Activated naive CD4-positive, alpha-beta T cell treated with anti-CD3 and anti-CD28 coated beads, Interleukin-2, amount 50 U/mL, for 72 hours (primary cell): ENCODE results near the gene SPG21. TPM values are rescaled to one million over a fixed set of nuclear protein-coding genes. Genes with fewer than 3 reads are reported as not detected.
"Not testable (repeated sequence)": the region's sequence is repeated elsewhere in the genome, so short reads cannot be mapped to it uniquely, and the experiment has no call there.

Source experiments
- ATAC-seq, 2 donors: fragments of 150-1000 bp; cut with Tn5 transposase; 2 replicates each; pipeline ENCODE4 v1.10.0; 2021; ENCODE audit warnings: mild to moderate bottlenecking in 2 of 2, moderate library complexity in 2 of 2
- DNase-seq, 2 donors: peaks; one replicate each; pipeline ENCODE4 v3.0.0; 2021 to 2022; ENCODE audit warnings: low spot score in 2 of 2
- H3K27ac Mint-ChIP-seq, 2 donors: one replicate each; pipeline ENCODE4 v1.8.0; 2022; ENCODE audit warnings: mild to moderate bottlenecking in 2 of 2, mixed read lengths in 2 of 2
- H3K36me3 Mint-ChIP-seq, 2 donors: one replicate each; pipeline ENCODE4 v1.8.0; 2022; ENCODE audit warnings: mixed read lengths in 2 of 2
- H3K9me3 Mint-ChIP-seq, 2 donors: one replicate each; pipeline ENCODE4 v1.8.0; 2022; ENCODE audit warnings: mixed read lengths in 2 of 2
- total RNA-seq, 2 donors: library from RNA; stranded (reverse); gene quantifications; one replicate each; pipeline ENCODE4 v1.2.3, GENCODE V29; 2022

The SPG21 gene, protein sequence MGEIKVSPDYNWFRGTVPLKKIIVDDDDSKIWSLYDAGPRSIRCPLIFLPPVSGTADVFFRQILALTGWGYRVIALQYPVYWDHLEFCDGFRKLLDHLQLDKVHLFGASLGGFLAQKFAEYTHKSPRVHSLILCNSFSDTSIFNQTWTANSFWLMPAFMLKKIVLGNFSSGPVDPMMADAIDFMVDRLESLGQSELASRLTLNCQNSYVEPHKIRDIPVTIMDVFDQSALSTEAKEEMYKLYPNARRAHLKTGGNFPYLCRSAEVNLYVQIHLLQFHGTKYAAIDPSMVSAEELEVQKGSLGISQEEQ
- total RNA-seq = 10 to 100 TPM; 67.1 to 90.4 TPM

DNA sequence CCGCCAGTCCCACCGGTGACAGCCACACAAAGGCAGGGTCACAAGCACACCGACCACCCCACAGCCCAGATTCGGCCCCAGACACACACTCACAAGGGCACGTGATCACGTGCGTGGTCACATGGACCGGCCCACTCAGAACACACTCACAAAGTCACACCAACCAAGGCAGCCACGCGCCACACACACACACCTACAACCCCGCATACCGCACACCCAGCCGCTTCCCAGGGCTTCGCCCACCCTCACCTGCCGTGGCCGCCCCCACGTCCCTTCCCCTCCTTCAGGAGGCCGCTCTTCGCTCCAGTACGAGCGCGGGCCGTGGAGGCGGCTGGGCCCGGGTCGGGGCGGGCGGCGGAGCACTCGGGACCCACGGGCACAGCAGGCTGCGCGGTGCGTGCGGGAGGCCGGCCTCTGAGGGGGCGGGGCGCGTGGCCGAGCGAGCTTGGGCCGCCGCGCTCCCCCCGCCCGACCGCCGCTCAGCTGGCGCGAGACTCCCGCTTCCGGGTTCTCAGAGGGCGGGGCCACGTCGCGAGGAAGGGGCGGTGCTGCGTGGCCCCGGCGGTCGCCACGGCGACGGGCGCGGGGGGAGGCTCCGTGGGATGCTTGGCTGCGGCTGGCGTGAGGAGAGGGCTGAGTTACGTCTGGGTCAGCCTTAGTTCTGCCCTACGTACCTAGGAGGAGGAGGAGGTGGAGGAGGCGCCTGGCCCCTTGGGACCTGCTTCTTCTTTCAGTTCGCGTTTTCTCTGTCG is at the start of gene SPG21:
TSS of gene SPG21 (minus strand) at position 499 of the 752 bp plus-strand sequence. CDS start 6,345 bp downstream, outside the sequence.
- DNase-seq (peak; percentile 93 to 95), ATAC-seq (peak; percentile 97 to 99)
- H3K9me3 Mint-ChIP-seq = no peaks in the 10 kb centered on the region
- H3K27ac Mint-ChIP-seq = peak within 1 kb of the TSS; percentile 87 to 97
- H3K36me3 Mint-ChIP-seq = peaks cover 7 to 14% of the 10 kb centered on the region in 2 donors

DNA sequence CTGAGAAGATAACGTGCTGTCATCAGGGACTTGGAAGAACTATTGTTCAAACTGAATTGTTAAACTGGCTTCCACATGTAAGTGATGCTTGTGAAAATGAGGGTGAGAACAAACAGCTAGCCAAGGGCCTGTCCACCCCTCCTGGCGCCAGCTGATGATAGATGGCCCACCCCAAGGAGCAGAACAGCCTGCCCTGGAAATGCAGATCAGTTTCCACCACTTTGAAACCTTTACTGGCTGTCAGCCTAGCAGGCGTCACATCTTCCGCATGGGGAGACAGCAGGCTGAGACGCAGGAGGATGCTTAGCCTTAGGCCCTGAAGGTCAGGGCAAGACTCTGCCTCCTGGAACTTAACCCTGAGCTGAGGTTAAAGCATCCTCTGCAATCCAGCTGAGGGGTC is 49.1 kb upstream of the SPG21 start:
- H3K27ac Mint-ChIP-seq = no peak overlapping the region
- no peaks in the 10 kb centered on the region for H3K9me3 Mint-ChIP-seq
- ATAC-seq = no peak

DNA sequence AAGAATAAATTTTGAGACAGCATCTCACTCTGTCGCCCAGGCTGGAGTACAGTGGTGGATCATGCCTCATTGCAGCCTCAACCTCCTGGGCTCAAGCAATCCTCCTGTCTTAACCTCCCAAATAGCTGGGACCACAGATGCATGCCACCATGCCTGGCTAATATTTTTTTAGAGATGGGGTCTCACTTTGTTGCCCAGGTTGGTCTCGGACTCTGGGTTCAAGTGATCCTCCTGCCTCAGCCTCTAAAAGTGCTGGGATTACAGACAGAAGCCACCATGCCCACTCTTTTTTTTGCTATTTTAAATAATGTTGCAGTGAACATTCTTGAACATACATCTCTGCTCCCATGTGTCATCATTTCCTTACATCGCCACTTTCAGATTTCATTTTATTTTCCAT is 48.7 kb upstream of the SPG21 start:
- H3K27ac Mint-ChIP-seq = no peak overlapping the region

More for the DNA sequence above, 49.1 kb upstream of the SPG21 start:
- H3K36me3 Mint-ChIP-seq = no peaks in the 10 kb centered on the region
- DNase-seq = no peak

DNA sequence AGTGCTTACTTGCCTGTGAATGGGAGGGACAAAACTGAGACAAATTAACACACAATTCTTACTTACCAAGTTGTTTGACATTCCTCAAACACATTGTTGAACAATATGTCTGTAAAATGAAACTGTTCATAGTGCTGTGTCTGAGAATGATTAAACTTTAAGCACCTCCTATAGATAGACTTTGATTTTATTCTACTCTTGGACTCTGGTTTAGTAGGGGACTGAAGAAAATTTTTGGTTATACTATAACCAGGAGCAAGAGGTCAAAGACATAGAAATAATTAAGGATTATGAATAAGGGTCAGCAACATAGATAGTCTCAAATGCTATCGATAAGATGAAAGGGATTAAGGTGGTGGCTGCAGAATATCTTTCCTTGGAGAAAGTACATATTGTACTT is 47.6 kb upstream of the SPG21 start:
- Mint-ChIP-seq H3K36me3 (no peaks in the 10 kb centered on the region), H3K27ac (no peak overlapping the region), H3K9me3 (no peaks in the 10 kb centered on the region)
- DNase-seq (no peak), ATAC-seq (no peak)

More for the DNA sequence above, 48.7 kb upstream of the SPG21 start:
- ATAC-seq (no peak), DNase-seq (no peak)
- H3K9me3 Mint-ChIP-seq = no peaks in the 10 kb centered on the region
- H3K36me3 Mint-ChIP-seq = no peaks in the 10 kb centered on the region

DNA sequence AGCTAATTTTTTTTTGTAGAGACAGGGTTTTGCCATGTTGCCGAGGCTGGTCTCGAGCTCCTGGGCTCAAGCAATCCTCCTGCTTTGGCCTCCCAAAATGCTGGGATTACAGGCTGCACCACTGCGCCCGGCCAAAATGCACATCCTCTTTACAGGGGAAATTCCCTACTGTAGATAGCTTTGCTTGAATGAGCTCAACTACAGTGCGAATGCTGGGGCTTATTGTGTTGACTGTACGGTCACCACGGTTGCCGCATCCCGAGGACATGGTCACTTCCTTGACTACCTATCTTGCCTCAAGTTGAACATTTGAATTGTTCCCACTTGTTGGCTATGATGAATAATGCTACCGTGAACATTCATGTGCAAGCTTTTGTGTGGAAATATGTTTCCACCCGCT is 45.0 kb upstream of the SPG21 start:
- H3K36me3 Mint-ChIP-seq = no peaks in the 10 kb centered on the region
- no peak for ATAC-seq
- no peak for DNase-seq
- H3K27ac Mint-ChIP-seq = no peak overlapping the region
- H3K9me3 Mint-ChIP-seq = no peaks in the 10 kb centered on the region

DNA sequence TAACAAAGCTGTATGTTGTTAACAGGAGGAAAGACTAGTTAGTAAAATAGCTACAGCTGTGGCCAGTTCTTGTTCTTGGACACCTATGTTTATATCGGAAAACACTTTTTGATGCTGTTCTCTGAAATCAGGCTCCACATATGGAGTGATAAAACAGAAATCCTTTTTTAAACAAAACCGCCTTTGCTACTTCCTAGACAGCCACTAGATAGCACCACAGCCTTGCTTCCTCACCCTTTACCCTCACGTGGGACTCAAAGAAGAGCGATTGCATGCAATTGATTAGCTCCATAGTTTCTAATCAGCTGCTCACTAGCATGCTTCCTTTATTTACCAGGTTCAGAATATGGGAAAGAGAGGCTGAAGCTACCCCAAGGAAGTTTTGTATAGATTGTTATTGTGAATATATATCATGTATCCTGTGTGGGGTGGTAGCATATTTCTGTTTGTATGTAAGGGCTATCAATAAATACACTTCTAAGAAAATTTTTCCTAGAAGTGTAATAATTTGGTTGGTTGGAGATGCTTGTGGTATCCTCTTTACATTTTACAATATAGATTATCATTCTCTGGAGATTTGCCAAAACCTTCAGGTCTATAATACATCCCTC is 44.0 kb upstream of the SPG21 start:
- no peaks in the 10 kb centered on the region for H3K9me3 Mint-ChIP-seq
- no peak for DNase-seq
- no peaks in the 10 kb centered on the region for H3K36me3 Mint-ChIP-seq
- peak in 1 of 2 donors; percentile 36 for ATAC-seq
- H3K27ac Mint-ChIP-seq = no peak overlapping the region

DNA sequence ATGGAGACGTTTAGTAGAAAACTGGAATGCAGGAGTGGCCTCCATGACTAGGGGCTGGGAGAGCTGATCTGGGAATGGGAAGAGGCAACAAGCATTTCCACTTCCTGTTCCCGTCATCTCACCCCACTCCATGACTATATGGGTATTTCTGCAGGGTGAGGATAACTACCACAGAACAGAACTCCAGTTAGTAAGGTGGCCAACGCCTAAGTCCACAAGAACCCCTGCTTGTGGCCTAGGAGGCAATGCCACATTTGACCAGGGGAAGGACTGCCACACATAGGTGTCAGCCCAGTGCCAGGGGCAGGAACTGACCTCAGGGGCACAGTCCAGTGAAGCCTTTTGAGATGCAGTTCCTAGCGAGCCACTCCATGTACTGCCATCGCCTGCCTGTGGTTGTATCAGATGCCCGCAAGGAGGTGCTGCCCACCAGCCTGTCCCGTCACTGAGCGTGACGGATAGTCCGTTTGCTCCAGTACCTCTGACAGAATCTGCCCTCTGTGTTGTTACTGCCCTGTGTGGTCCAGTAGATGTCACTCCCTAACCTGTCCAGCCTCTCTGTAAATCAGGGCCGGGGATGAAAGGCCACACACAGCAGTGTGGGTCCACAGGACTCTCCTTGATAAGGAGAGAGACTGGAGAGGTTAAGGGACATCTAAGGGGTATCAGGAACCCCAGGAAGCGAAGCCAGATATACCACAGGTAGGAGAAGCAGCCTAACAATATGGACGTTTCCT is 43.3 kb upstream of the SPG21 start:
- H3K36me3 Mint-ChIP-seq = peaks cover 6% of the 10 kb centered on the region in 2 donors
- no peak overlapping the region for H3K27ac Mint-ChIP-seq
- ATAC-seq = peak; percentile 35 to 66
- H3K9me3 Mint-ChIP-seq = no peaks in the 10 kb centered on the region
- DNase-seq = peak in 1 of 2 donors; percentile 48

DNA sequence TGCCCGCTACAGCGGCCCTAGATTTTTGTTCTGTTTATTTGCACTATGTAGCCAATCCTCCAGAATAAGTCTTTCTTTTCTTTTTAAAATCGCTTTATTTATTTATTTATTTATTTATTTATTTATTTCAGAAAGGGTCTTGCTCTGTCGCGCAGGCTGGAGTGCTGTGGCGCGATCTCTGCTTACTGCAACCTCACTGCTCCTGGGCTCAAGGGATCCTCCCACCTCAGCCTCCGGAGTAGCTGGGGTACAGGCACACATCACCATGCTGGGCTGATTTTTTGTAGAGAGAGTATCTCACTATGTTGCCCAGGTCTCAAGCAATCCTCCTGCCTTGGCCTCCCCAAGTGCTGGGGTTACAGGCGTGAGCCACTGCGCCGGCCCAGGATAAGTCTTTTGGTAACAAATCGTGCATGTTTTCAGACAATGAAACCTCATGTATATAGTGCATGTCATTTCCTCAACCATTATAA is 40.1 kb upstream of the SPG21 start:
- H3K9me3 Mint-ChIP-seq = no peaks in the 10 kb centered on the region
- no peak overlapping the region for H3K27ac Mint-ChIP-seq
- no peak for DNase-seq
- peaks cover 7 to 8% of the 10 kb centered on the region in 2 donors for H3K36me3 Mint-ChIP-seq
- peak in 1 of 2 donors; percentile 14 for ATAC-seq

DNA sequence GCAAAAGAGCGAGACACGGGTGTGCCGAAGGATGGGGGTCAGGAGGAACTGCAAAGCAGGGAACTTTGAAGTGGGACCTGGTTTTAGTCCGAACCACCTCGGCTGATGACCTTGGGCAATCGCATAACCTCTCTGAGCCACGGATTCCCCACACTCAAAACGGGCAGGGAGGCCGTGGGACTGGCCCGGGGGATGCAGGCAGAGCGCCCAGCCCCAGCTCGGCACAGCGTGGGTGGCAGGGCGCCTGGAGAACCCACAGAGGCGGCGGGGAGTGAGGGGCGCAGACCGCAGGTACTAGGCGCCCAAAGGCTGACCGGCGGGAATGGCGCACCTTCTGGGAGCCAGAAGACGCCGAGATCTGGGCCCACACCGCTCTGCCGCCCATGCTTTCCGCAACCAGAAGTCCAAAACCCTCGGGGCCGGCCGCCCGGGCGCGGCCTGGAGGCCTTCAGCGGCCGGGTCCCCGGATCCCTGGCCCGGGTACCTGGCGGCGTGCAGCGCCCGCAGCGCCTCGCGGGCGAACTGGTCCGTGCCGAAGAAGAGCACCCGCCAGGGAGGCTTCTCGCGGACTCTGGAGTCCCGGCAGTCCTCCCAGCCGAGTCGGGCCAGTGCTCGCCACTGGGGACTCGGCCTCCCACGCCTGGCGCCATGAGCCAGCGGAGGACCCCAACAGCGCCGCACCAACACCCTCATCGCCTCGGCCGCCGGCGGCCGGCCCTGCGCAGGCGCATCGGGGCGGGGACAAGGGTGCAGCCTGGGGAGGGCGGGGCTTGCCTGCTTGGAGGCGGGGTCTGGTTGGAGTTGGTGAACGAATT is 39.4 kb upstream of the SPG21 start, which contains the start of gene MTFMT:
TSS of gene MTFMT (minus strand) at position 719 of the 815 bp plus-strand sequence. CDS start at position 693, 26 bp downstream.
- peaks cover 7 to 12% of the 10 kb centered on the region in 2 donors for H3K36me3 Mint-ChIP-seq
- ATAC-seq = peak; percentile 92 to 95
- peak within 1 kb of the TSS; percentile 76 to 94 for H3K27ac Mint-ChIP-seq
- H3K9me3 Mint-ChIP-seq = no peaks in the 10 kb centered on the region
- DNase-seq = peak; percentile 86 to 96

DNA sequence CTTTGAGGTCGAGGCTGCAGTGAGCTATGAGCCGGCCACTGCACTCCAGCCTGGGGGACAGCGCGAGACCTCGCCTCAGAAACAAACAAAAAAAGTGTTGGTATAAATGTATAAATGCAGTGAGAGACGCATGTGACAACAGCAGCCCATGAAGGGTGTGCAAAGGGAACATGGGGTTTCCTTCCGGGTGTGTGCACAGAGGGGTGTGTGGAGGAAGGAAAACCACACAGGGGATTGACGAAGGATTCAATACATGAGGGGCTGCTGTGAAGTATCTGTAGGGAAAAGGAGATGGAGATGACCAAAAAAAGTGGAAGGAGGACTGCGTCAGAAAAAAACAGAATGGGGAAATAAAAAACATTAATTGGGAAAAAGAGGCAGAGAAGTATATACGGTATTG is 38.6 kb upstream of the SPG21 start:
- no peak for DNase-seq
- Mint-ChIP-seq H3K27ac (peak overlapping the region; percentile 76 to 94), H3K36me3 (peaks cover 7 to 12% of the 10 kb centered on the region in 2 donors), H3K9me3 (no peaks in the 10 kb centered on the region)
- ATAC-seq = no peak

DNA sequence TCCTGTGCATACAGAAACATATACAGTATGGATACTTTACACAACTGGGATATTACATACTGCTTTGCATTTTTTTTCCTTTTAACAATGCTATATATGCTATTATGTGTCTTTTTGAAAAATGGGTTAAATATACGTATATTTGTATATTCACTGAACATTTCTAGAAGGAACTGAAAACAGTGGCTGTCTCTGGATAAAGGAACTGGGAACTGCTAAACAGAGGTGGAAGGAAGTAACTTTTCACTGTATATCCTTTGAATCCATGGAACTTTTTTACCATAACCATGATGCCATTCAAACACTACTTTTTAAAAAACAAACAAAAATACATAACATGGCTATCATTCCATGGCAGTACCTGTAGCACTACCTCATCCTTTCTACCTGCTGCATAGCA is 37.9 kb upstream of the SPG21 start:
- H3K27ac Mint-ChIP-seq = no peak overlapping the region
- peaks cover 7 to 12% of the 10 kb centered on the region in 2 donors for H3K36me3 Mint-ChIP-seq
- no peaks in the 10 kb centered on the region for H3K9me3 Mint-ChIP-seq
- ATAC-seq (no peak), DNase-seq (no peak)

DNA sequence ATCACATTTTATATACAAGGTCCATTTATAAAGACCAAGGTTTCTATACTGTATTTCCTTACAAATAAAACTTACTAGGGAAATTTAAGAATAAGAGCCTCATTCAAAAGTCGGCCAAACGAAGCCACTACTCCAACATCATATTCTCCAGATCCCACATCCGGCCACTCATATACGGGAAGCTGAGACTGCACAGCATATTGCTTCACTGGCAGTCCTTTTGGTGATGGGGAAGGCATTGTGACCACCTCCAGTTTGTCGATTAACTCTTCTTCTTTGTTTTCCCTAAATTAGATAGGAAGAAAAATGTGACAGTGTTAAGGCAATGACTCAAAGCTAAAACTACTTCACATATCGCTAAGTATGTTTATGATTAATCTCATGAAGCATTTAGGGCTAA is 37.0 kb upstream of the SPG21 start:
- ATAC-seq = no peak
- no peak overlapping the region for H3K27ac Mint-ChIP-seq
- no peak for DNase-seq
- peaks cover 7 to 12% of the 10 kb centered on the region in 2 donors for H3K36me3 Mint-ChIP-seq
- no peaks in the 10 kb centered on the region for H3K9me3 Mint-ChIP-seq

DNA sequence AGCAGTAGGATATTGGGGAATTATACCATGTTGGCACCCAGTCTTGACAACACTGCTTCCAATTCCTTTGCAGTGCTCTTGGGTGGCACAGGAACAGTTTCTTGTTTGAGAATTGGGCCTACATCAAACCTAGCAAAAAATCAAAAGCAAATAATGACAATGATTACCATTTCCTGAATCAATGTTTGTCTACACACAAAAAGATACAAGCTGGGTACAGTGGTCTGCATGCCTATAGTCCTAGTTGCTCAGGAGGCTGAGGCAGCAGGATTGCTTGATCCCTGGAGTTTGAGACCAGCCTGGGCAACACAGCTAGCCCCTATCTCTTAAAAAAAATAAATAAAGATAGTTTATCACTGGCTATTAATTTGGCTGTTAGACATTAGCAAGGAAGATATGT is 31.8 kb upstream of the SPG21 start:
- no peak for ATAC-seq
- Mint-ChIP-seq H3K36me3 (peaks cover 6 to 12% of the 10 kb centered on the region in 2 donors), H3K9me3 (no peaks in the 10 kb centered on the region), H3K27ac (no peak overlapping the region)
- DNase-seq = no peak

DNA sequence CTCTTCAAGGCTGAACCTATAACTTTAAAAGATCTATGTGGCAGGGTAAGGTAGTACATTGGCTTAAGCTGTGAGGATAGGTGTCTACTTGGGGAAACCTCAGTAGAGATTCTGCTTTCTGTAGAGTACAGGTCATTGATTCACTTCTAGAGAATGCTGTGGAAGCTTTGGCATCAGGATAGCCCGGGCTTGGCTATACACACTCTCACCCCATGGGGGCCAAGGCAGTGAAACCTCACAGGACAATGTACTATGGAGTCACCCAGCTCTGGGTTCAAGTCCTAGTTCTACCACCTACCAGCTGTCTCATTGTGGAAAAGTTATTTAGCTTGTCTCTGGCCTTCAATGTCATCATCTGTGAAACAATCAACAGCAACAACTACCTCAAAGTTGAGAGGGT is 30.7 kb upstream of the SPG21 start:
- ATAC-seq (no peak), DNase-seq (no peak)
- H3K27ac Mint-ChIP-seq = no peak overlapping the region
- no peaks in the 10 kb centered on the region for H3K9me3 Mint-ChIP-seq
- H3K36me3 Mint-ChIP-seq = peaks cover 11 to 18% of the 10 kb centered on the region in 2 donors

DNA sequence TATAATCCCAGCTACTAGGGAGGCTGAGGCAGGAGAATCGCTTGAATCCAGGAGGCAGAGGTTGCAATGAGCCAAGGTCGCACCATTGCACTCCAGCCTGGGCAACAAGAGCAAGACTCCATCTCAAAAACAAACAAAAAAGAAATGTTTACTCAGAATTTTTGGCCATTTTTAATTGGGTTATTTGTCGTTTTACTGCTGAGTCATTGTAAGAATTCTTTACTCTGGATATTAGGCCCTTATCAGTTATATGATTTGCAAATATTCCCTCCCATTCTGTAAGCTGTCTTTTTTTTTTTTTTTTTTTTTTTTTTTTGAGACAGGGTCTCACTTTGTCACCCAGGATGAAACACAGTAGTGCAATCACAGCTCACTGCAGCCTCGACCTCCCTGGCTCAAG is 21.5 kb upstream of the SPG21 start:
- H3K27ac Mint-ChIP-seq, H3K9me3 Mint-ChIP-seq, ATAC-seq, DNase-seq: not testable (repeated sequence)
- peaks cover 26 to 37% of the 10 kb centered on the region in 2 donors for H3K36me3 Mint-ChIP-seq

DNA sequence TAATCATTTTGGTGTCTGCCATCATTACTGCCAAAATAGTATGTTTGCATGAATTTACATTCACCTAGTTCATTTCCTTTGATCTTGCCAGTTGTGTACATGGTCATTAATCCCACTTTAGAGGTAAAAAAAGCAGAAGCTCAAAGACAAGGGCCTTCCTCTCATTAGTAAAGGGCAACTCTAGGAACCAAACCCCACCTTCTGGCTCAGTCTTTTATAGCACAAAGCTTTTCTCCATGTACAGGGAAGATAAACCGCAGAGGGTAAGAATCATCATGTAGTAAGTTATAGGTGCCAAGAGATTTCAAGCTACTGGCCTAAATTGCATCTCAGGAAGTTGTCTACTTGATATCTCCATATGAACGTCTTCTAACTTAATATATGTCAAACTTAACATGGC is 19.3 kb upstream of the SPG21 start:
- no peak overlapping the region for H3K27ac Mint-ChIP-seq
- H3K36me3 Mint-ChIP-seq = peaks cover 13 to 21% of the 10 kb centered on the region in 2 donors
- DNase-seq (no peak), ATAC-seq (no peak)
- H3K9me3 Mint-ChIP-seq = peaks cover 0 to 5% of the 10 kb centered on the region in 2 donors
